Ishikawa (cell line): ENCODE measurements around the gene RAB19.

ENCODE experiments used
- CREB1 ChIP-seq: IDR thresholded peaks from 2 replicates; pipeline ENCODE4 v1.6.1; 2012; ENCODE audit warnings: low read depth
- EGR1 ChIP-seq: IDR thresholded peaks from 2 replicates; pipeline ENCODE4 v1.6.1; 2012
- FOXM1 ChIP-seq: IDR thresholded peaks from 2 replicates; pipeline ENCODE4 v1.6.1; 2012; ENCODE audit warnings: low read depth, borderline replicate concordance
- RAD21 ChIP-seq: IDR thresholded peaks from 2 replicates; pipeline ENCODE4 v1.6.1; 2012; ENCODE audit warnings: low read depth
- TEAD4 ChIP-seq: IDR thresholded peaks from 2 replicates; pipeline ENCODE4 v1.6.1; 2012
- ZBTB7A ChIP-seq: IDR thresholded peaks from 2 replicates; pipeline ENCODE4 v1.6.1; 2012; ENCODE audit warnings: low read depth
- TF ChIP-seq, protein P1 (sequence below): IDR thresholded peaks from 2 replicates; pipeline ENCODE4 v1.6.1; 2012
- TF ChIP-seq, protein P2 (sequence below): IDR thresholded peaks from 2 replicates; pipeline ENCODE4 v1.6.1; 2012
- TF ChIP-seq, protein P3 (sequence below): IDR thresholded peaks from 2 replicates; pipeline ENCODE4 v1.6.1; 2012; ENCODE audit warnings: low read depth, mild to moderate bottlenecking

Gene RAB19

DNA sequence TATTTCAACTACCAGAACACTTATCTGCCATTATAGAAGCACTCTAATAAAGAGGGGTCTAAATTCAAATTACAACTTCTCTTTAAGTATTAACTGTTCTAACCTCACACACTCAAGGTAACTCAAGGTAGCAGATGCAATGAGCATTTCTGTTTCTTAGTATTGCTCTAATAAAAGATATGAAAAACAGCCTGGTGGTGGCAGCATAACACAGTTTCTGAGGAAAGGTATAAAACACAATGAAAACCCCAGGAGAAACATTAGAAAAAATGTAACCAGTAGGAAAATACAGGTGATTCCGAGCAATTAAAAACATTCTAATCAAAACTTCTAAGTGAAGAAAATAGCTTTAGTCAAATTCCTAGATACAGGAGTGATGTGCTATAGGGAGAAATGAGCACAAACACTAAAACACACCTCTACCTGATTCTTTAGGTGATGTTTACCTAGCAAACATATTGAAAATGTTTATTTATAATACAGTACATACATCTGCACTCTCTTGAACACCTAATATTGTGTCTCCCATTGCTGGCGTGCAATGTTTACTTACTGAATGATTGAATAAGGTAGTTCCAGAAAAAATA lies 72.0 kb downstream of the RAB19 start:
- TF ChIP-seq TEAD4: no peak
- TF ChIP-seq RAD21: peak; percentile 67

DNA sequence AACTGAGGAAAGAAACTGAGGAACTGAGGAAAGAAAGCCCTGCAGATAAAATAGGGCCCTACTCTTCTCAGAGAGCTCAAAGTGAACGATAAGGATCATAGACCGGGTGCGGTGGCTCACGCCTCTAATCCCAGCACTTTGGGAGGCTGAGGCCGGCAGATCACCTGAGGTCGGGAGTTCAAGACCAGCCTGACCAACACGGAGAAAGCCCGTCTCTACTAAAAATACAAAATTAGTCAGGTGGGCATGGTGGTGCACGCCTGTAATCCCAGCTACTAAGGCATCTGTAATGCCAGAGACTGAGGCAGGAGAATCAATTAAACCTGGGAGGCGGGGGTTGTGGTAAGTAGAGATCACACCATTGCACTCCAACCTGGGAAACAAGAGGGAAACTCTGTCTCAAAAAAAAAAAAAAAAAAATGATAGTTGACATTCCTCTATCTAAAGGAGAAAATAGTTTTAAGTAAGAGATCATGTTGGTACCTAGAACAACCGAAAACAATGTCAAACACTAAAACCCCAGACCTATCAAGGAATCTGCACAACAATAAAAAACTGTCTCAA lies 72.9 kb downstream of the RAB19 start:
- TF ChIP-seq, protein P1, sequence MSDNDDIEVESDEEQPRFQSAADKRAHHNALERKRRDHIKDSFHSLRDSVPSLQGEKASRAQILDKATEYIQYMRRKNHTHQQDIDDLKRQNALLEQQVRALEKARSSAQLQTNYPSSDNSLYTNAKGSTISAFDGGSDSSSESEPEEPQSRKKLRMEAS: no peak
- TF ChIP-seq FOXM1 (no peak), ZBTB7A (no peak), CREB1 (no peak), EGR1 (no peak)
- TF ChIP-seq, protein P2, sequence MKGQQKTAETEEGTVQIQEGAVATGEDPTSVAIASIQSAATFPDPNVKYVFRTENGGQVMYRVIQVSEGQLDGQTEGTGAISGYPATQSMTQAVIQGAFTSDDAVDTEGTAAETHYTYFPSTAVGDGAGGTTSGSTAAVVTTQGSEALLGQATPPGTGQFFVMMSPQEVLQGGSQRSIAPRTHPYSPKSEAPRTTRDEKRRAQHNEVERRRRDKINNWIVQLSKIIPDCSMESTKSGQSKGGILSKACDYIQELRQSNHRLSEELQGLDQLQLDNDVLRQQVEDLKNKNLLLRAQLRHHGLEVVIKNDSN: no peak
- TF ChIP-seq, protein P3, sequence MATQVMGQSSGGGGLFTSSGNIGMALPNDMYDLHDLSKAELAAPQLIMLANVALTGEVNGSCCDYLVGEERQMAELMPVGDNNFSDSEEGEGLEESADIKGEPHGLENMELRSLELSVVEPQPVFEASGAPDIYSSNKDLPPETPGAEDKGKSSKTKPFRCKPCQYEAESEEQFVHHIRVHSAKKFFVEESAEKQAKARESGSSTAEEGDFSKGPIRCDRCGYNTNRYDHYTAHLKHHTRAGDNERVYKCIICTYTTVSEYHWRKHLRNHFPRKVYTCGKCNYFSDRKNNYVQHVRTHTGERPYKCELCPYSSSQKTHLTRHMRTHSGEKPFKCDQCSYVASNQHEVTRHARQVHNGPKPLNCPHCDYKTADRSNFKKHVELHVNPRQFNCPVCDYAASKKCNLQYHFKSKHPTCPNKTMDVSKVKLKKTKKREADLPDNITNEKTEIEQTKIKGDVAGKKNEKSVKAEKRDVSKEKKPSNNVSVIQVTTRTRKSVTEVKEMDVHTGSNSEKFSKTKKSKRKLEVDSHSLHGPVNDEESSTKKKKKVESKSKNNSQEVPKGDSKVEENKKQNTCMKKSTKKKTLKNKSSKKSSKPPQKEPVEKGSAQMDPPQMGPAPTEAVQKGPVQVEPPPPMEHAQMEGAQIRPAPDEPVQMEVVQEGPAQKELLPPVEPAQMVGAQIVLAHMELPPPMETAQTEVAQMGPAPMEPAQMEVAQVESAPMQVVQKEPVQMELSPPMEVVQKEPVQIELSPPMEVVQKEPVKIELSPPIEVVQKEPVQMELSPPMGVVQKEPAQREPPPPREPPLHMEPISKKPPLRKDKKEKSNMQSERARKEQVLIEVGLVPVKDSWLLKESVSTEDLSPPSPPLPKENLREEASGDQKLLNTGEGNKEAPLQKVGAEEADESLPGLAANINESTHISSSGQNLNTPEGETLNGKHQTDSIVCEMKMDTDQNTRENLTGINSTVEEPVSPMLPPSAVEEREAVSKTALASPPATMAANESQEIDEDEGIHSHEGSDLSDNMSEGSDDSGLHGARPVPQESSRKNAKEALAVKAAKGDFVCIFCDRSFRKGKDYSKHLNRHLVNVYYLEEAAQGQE: no peak
